GM12875 (cell line): Measurements from ENCODE around the gene ITGA8.

Experiments used
- H3K4me3 ChIP-seq: one replicate; pipeline ENCODE4 v1.5.1; 2011; ENCODE audit warnings: low read depth, low read length, control low read depth
- TF ChIP-seq, protein P1 (sequence below): IDR thresholded peaks from 2 replicates; pipeline ENCODE4 v1.5.1; 2011; ENCODE audit warnings: low read depth, mild to moderate bottlenecking, control low read depth, inconsistent platforms, low read length, moderate library complexity, borderline replicate concordance; ENCODE audit not compliant: insufficient read depth

ITGA8 gene

DNA sequence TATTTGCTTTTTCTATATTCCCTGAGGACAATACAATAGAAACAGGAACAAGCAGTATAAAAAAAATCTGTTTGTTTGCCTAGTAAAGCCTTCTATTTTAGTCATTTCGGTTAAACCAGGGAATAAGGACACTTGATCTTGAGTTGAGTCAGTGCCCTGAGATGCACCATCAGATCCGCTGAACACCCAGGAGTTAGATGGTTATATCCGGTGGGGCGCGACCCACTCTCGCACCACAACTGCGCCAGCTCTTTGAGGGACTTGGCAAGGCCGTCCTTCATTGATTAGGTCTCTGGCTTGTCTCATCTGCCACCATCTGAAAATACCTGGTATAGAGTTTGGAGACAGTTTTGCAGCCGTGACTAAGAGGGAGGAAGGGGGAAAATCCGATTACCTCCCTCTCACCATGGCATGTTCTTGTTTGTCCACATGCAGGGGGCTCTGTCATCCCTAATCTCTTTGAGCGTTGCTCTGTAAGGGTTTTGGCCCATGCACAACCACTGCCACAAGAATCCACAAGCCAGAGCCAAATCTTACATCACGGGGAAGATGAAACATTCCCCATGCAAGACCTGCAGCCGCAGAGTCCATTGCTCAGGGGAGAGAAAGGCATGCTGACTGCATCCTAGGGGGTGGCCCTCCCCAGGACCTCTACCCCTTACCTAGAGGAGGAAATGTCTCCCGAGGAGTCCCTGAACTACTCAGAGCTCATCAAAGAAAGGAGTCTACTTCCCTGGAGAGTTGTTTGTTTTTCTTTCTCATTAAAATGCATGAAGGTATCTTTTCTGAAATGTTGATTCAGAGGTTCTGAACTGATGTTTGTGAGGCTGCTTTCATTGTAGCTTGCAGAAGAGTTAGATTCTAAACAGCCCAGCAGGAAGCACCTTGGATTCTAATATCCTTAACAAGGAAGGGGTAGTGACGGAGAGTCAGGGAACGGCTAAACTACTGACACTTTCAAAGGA, 247.0 kb downstream of the ITGA8 start:
- TF ChIP-seq, protein P1, sequence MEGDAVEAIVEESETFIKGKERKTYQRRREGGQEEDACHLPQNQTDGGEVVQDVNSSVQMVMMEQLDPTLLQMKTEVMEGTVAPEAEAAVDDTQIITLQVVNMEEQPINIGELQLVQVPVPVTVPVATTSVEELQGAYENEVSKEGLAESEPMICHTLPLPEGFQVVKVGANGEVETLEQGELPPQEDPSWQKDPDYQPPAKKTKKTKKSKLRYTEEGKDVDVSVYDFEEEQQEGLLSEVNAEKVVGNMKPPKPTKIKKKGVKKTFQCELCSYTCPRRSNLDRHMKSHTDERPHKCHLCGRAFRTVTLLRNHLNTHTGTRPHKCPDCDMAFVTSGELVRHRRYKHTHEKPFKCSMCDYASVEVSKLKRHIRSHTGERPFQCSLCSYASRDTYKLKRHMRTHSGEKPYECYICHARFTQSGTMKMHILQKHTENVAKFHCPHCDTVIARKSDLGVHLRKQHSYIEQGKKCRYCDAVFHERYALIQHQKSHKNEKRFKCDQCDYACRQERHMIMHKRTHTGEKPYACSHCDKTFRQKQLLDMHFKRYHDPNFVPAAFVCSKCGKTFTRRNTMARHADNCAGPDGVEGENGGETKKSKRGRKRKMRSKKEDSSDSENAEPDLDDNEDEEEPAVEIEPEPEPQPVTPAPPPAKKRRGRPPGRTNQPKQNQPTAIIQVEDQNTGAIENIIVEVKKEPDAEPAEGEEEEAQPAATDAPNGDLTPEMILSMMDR = no peak
- H3K4me3 ChIP-seq = no peak overlapping the region

DNA sequence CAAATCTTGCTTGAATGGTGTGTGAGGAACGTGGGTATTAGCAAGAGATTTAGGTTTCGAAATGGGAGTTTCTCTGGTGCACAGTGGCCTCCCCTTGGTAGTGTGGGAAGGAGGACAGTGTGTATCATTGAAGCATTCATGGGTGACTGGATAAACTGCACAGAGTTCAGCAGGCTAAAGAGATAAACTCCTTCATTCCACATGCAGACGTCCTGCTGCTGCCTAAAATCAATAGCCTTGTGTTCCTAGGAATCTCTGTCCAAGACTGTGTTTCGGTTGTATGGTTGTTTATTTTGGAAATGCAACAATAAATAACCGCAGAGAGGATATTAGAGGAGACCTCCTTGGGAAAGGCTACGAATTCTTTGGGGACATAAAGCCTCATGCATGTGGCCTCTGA, 247.7 kb downstream of the ITGA8 start:
- H3K4me3 ChIP-seq = no peak overlapping the region

DNA sequence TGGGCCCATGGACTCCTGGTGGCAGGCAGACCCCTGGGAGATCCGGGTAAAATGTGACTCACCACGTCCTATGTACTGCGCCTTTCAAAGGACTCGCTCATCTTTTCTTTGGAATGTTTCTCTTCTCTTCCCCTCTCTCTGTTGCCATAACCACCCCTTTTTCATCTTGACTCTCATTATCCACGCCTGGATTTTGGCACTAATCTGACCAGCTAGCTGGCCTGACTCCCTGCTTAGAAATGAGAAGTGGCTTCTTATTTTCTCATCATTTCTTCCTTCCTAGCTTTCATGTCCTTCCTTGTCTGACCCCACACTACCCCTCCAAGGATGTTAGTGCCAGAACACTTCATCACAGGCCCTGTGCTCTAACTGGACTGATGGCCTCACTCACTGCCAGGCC, 250.6 kb downstream of the ITGA8 start:
- H3K4me3 ChIP-seq = no peak overlapping the region
- TF ChIP-seq, protein P1 = no peak

More for the DNA sequence above, 247.7 kb downstream of the ITGA8 start:
- TF ChIP-seq, protein P1 = no peak

DNA sequence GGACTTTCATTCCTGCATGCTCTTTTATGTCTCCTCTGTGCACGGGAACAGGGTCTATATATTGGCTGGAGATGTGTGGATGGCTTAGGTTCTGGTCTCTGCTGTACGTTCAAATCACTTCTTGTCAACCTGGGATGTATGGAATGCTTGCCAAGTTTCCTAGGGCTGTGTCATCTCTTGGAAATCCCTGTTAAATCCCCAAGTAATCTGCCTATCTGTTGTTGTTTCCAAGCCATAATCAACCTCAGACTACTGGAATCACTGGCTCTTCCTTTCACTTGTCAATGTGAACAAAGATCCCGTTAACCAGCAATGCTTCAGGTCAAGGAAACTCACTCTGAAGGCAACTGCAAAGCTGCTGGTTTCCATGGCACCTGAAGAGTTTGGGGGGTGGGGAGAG, 255.3 kb downstream of the ITGA8 start:
- no peak overlapping the region for H3K4me3 ChIP-seq
- TF ChIP-seq, protein P1 = no peak
